Measurements from ENCODE around the gene CSNK1D. TPM values are rescaled to one million over a fixed set of nuclear protein-coding genes. Genes with fewer than 3 reads are reported as not detected.
"Not testable (repeated sequence)": the region's sequence is repeated elsewhere in the genome, so short reads cannot be mapped to it uniquely, and the experiment has no call there.

The CSNK1D gene
- total RNA-seq, 1 donor from 2014 or later, result 21.4 TPM

DNA sequence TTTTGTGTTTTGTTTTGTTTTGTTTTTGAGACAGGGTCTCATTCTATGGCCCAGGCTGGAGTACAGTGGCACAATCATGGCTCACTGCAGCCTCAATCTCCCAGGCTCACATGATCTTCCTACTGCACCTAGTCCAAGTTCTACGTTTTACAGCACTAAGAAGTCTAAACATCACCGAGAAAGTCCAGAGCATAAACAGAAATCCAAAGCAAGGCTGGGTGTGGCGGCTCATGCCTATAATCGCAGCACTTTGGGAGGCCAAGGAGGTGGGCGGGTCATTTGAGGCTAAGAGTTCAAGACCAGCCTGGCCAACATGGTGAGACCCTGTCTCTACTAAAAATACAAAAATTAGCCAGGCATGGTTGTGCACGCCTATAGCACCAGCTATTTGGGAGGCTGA, 80.5 kb downstream of the CSNK1D start:
- H3K27me3 ChIP-seq (ENCODE audit: control insufficient read depth in 3 of 3, insufficient read depth in 3 of 3, low read length in 3 of 3); H3K9me3 ChIP-seq (ENCODE audit: control insufficient read depth in 3 of 3, low read length in 3 of 3); H3K9ac ChIP-seq (ENCODE audit: low read depth in 1 of 3, low read length in 3 of 3); H3K4me3 ChIP-seq (ENCODE audit: low read length in 3 of 3); H3K27ac ChIP-seq (ENCODE audit: low read depth, low read length); H3K4me1 ChIP-seq (ENCODE audit: control insufficient read depth in 3 of 3, insufficient read depth in 3 of 3, low read length in 3 of 3): not testable (repeated sequence)
- peaks cover 20 to 26% (median 23%) of the 10 kb centered on the region in 3 donors for H3K36me3 ChIP-seq (ENCODE audit: control insufficient read depth in 3 of 3, insufficient read depth in 3 of 3, low read length in 3 of 3)

Other genes with a start within 250 kb of the CSNK1D start
- 8.4 TPM for gene RAC3, start 242.0 kb downstream of the CSNK1D start, total RNA-seq
- 20.4 TPM for gene DCXR, start 236.0 kb downstream of the CSNK1D start, total RNA-seq
- 16.7 TPM for gene RFNG, start 221.9 kb downstream of the CSNK1D start, total RNA-seq
- gene GPS1, start 221.8 kb downstream of the CSNK1D start, total RNA-seq, result 64.7 TPM
- 24.5 TPM for gene DUS1L, start 207.9 kb downstream of the CSNK1D start, total RNA-seq
- 26.1 TPM for gene FASN, start 175.5 kb downstream of the CSNK1D start, total RNA-seq
- gene CCDC57, start 60.9 kb downstream of the CSNK1D start, total RNA-seq, result 11.5 TPM
- gene SLC16A3, start 44.7 kb downstream of the CSNK1D start, total RNA-seq, result 13.0 TPM
- 0.52 TPM for gene CD7, start 43.9 kb upstream of the CSNK1D start, total RNA-seq
- gene SECTM1, start 60.1 kb upstream of the CSNK1D start, total RNA-seq, result 13.0 TPM
- gene TEX19, start 85.5 kb upstream of the CSNK1D start, total RNA-seq, result 0.52 TPM
- 1.6 TPM for gene UTS2R, start 98.1 kb upstream of the CSNK1D start, total RNA-seq
- gene HEXD, start 144.6 kb upstream of the CSNK1D start, total RNA-seq, result 11.5 TPM
- gene OGFOD3, start 144.9 kb upstream of the CSNK1D start, total RNA-seq, result 20.9 TPM
- gene CYBC1, start 177.1 kb upstream of the CSNK1D start, total RNA-seq, result 15.1 TPM
- gene NARF, start 185.0 kb upstream of the CSNK1D start, total RNA-seq, result 21.9 TPM
- gene FOXK2, start 246.0 kb upstream of the CSNK1D start, total RNA-seq, result 27.7 TPM

All from skeletal muscle tissue (tissue), 4 donors.